GM21526 (cell line): ENCODE data around the gene MCF2L2.

Experiments used
- ATAC-seq: cut with Tn5 transposase; IDR thresholded peaks from one replicate; pipeline ENCODE4 v1.9.1; 2021; ENCODE audit warnings: moderate library complexity; ENCODE audit not compliant: unreplicated experiment, low FRiP score

Gene MCF2L2

GRCh38 chr3:183339461-183340086 lies 88.8 kb downstream of the MCF2L2 start:
- ATAC-seq = no peak

DNA sequence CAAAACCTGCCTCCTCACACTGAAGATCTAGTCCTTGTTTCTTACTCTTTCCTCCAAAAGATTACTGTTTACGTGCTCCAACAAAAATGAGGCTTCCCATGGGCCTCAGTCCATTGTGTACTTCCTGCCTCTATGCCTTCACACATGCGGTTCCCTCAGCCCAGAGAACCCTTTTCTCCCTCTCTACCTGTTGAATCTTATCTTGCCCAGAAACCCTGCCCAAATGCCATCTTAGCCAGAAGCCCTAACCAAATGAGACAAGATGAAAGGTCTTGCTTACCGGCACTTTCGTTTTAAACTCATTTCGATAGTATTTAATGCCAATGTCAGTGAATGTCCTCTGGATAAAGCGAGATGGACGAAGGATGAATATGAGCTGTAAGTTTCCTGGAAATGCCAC lies 89.9 kb downstream of the MCF2L2 start:
- ATAC-seq = no peak

- no peak for ATAC-seq
Measured at GRCh38 chr3:183332487-183332886, 95.9 kb downstream of the MCF2L2 start.

DNA sequence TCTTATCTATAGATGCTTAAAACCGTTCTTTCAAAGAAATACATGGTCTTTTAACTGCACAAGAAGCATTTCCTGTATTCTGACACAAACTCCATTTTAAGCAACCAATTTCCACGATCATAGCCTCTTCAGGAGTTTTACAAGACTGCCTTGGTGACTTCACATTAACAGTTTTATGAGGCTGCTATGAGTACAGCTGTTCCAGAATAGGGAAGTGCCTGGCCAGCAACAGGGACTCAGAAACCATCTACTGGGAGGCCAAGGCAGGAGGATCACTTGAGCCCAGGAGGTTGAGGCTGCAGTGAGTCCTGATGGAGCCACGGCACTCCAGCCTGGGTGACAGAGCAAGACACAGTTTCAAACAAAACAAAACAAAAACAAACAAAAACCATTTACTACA lies 96.9 kb downstream of the MCF2L2 start:
- no peak for ATAC-seq

DNA sequence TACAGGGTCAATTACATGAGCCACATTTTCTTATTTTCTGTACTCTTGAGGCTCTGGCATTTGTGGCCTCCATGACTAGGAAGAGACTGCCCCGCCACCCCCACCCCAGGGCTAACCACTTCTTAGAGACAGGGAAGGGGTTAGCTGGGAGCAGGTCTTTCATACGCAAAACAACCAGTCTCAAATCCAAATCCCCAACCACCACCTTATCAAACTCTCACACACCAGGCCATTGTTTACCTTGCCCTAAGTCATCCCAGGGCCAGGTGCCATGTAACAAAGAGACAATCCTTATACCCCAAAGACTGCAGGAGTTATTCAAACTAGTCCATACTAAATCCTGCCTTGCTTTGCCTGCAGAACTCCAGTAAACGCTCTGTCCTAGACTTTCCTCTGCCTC lies 97.5 kb downstream of the MCF2L2 start:
- ATAC-seq = no peak

- no peak for ATAC-seq
Measured at GRCh38 chr3:183329543-183329942, 98.9 kb downstream of the MCF2L2 start.

- no peak for ATAC-seq
Measured at GRCh38 chr3:183328823-183329222, 99.6 kb downstream of the MCF2L2 start.

GRCh38 chr3:183328164-183328563 lies 100.3 kb downstream of the MCF2L2 start:
- ATAC-seq = no peak

GRCh38 chr3:183327343-183327742 lies 101.1 kb downstream of the MCF2L2 start:
- no peak for ATAC-seq

DNA sequence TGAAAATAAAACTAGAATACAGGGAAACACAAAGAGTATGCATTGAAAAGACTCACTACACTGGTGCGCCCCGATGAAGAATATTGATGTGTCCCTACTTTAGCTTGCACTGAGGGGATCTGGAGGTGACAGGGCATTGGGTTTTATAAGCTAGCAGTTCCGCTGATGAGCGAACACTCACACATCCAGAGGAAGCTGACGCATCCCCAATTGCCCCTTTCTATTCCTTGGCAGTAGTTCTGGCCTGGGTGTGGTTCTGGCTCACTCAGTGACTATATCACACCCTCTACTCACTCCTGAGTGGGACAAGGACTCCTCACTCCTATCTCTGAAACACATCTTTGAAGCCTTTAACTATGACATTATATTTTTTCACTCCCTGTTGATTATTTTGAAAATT lies 104.3 kb downstream of the MCF2L2 start:
- ATAC-seq = no peak

DNA sequence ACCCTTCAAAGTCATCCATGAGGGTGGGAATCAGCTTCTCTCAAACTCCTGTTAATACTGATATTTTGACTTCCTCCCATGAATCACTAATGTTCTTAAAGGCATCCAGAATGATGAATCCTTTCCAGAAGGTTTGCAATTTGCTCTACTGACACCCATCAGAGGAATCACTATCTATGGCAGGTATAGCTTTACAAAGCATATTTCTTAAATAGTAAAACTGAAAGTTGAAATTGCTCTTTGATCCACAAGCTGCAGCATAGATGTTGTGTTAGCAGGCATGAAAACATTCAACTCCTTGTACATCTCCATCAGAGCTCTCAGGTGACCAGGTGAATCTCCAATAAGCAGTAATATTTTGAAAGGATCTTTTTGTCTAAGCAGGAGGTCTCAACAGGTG lies 109.0 kb downstream of the MCF2L2 start:
- no peak for ATAC-seq

- ATAC-seq = no peak
Measured at GRCh38 chr3:183318877-183319276, 109.5 kb downstream of the MCF2L2 start.

DNA sequence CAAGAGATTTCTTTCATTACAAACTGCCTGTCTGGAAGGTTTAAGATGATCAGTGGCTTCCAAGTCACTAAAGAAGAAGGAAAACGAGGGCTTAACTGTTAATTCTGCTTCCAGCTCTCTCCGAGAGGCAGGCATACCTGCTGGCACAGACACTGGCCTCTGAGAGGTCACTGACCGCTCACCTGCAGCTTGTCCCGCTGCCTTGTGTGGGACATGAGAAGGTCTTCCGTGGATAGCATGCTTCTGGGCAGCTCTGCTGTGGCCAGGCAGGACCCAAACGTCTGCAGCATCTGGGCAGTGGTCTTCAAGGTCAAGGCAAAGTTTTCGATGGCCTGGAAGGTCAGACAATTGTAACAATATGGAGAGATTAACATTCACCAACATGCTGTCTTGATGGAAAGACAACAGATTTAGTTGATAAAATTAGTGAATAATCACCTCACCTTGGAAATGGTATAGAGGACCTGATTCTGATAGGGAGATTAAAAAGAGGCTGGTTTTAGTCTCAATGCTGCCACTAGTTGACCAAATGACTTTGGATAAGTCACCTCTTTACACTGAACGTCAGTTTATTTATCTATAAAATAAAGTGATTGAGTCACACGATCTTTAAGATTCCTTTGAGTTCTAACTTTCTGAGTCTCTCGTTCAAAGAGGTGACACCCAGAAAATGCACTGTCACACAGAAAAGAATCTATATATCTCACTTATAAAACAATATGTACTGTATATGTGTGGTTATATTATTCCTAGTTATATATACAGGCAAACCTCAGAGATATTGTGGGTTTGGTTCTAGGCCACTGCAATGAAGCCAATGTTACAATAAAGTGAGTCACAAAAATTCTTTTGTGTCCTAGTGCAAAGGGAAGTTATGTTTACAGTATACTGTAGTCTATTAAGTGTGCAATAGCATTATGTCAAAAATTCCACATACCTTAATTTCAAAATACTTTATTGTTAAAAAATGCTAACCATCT lies 110.2 kb downstream of the MCF2L2 start:
- ATAC-seq = no peak

GRCh38 chr3:183317271-183317670 lies 111.1 kb downstream of the MCF2L2 start:
- no peak for ATAC-seq

DNA sequence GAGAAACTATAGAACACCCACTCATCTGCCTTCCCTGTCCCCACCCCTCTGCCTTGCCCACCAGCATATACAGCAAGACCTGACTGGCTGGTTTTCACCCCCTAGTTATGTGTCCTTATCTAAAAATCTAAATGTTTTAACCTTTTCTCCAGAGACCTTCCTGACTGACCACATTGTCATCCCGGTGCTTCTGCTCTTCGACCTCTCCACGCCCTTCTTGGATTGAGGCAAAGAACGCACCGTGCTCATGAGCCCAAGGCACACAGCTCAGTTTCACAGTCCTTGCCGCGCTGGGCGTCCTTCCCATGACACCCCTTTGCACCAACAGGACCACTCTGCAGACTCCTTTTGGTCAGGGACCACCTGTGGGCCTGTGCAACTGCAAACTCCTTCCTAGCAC lies 112.7 kb downstream of the MCF2L2 start:
- no peak for ATAC-seq

DNA sequence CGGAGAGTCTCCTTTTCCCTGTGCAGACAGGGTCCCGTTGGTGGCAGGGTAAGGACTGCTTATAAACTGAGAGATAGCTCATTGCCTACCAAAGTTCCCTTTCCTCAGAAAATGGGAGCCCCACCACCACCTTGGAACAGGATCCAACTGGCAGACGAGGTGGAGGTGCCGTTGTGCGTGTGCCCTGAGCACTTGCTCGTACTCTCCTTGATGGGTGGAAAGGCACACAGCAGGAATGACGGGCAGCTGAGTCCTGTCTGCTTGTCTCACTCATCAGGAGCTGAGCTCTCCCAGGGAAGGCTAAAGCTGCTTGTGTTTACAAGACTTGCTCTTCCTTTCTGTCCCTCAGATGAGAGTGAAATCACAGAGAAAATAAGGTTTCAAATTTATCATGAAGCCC lies 114.7 kb downstream of the MCF2L2 start:
- no peak for ATAC-seq

GRCh38 chr3:183313351-183313750 lies 115.1 kb downstream of the MCF2L2 start:
- no peak for ATAC-seq

DNA sequence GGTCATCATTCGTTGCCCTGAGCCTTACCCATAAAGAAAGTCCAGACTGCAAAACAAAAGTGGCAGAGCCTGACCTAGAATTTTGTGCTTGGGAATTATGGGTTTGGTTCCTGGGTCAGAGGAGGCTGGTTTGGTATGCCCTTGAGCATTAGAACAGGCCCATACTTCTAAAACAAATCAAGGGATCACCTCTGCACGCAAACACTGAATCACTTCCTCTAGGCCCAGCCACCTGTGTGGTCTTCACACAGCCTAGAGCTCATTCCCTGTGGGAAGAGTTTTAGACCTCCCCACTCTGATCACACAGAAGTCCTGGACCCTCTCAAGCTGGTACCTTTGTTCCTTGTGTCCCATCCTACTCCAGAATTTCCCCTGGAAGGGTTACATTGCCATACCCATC lies 116.0 kb downstream of the MCF2L2 start:
- ATAC-seq = no peak

DNA sequence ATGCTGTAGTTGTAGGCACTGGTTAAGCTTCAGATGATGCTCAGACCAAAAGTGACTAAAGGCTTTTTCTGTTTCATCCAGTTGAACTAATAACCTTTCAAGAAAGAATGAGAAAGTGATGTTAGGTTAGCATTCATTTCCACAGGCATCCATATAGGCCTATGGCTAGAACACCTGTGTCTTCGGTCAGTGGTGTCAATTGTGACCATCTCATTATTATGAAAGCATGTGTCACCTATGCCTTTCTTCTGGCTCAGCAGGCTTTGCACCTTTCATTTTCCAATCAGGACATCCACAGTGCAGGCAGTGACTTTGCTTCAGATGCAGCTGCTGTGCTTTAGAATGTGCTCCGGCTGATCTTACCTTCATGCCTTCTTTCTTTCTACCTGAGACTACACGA lies 117.5 kb downstream of the MCF2L2 start:
- no peak for ATAC-seq

DNA sequence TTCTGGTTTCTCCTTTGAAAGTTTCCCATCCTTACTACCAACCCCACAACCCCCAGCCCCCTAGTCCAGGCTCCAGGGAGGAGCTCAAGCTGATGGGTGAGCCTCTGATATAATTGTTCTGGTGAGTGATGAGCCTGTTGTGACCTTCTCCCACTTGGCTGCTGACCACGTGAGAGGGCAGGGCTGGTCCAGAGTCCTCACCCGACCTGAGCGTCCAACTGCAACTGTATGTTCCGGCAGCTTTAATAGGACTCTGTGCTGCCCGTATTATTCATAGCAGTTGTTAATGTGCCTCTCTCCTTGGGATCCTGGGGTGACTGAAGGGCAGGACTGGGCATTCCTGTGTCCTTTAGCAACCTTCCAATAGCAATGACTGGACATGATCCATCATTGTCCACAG lies 119.1 kb downstream of the MCF2L2 start:
- ATAC-seq = no peak

DNA sequence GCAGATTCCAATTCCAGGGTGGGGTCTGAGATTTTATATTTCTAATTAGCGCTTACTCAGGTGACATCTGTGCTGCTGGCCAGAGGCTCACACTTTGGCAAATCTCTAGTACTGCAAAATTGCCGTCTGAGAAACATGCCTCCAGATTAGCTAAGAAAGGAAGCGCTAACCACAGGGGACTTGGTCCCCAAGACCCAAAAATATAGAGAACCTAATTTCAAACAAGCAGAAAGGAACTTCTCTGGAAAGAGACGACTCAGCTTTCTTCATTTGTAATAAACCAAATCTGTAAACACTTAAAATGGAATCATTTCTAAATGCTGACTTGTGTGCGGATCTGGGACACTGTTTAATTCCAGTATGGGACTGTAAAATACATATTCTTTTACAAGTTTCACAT lies 119.7 kb downstream of the MCF2L2 start:
- no peak for ATAC-seq

GRCh38 chr3:183307749-183308148 lies 120.7 kb downstream of the MCF2L2 start:
- ATAC-seq = no peak
